Middle frontal gyrus (tissue), 1 donor: ENCODE data around the gene STK39.

ENCODE experiments used
- DNase-seq: peaks from one replicate; pipeline ENCODE4 v3.0.0-alpha.2; 2015; ENCODE audit warnings: low spot score; ENCODE audit errors: extremely low spot score

Gene STK39

DNA sequence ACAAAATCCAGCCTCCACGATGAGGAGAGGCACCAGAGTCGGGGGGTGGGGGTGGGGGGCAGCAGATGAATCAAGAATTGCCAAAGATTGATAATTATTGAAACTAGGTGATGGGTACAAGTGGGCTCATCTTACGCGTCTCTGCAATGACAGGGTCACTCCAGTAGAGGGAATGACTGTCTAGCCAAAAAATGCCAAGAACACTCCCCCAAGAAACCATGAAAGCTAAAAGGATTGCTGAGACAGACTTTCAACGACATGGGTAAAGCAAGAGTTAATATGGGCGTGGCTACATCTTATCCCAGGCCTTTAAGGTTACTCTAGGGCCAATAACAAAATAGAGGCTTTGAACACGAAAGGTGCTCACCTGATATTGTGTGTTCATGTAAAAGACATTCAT is 86.5 kb downstream of the STK39 start:
- no peak for DNase-seq

DNA sequence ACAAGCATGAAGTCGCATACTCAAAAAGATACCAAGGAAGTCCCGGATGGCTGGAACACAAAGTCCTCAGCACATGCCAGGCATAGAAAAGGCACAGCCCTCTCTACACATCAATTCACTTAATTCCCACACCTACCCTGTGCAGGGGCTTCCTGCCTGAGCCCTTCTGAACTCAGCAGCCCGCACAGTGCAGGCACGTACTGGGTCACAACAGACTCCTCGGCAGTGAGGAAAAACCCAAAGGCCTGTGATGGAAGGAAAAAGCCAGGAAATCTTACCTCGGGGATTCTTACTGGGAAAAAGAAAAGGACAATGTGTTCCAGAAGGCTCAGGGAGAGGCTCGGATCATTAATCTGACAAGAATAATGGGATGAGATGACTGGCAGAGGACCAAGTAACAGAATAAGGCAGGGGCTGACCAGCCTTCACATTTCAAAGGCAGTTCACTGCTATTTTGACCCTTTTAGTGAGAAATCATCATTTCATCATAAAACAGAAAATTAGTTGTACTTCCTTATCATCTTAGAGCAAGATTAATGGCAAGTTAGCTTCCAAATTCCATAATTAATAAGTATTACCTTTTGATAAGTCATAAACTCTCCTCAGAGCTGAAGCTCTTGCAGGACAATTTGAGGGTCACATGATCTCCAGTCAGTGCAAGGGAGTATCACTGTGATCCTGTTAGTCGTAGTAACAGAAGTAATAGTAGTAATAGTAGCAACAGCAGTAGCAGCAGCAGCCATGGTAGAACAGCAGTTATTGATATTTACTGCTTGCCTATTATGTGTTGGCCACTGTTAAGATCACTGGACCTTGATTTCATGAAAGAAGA is 87.4 kb downstream of the STK39 start:
- DNase-seq, result no peak

DNA sequence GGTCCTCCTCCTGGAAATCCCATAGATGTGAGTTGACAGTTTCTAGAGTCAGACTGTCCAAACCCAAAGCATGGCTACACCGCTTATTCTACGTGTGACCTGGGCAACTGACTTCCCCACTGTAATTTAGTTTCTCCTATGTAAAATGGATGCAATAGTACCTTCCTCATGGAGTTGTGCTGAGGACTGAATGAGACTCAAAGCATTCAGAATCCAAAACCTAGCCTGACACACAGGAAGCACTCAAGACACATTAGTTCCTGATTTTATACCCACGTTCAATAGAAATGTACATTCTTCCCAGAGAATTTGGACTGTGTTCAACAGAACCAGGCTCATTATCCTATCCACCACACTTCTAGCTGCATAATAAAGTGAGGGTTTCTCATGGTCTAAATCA is 88.8 kb downstream of the STK39 start:
- DNase-seq, result no peak

DNA sequence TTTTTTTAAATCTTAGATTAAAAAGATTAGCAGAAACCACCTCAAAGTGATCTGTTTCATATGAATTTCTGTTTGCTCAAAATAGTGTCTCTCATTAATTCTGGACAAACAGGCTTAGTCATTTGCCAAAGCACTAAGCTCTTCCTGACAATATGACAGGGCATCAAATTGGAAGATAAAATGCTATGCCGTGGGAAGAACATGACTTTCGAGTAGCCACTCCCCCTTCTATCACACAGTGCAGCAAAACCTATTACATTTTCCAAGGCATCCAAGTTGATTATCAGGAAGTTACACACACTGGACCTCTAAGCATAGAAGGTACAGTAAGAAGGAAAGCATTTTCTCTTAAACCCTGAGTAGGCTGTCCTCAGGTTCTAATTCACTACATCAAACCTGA is 89.5 kb downstream of the STK39 start:
- DNase-seq, result no peak

DNA sequence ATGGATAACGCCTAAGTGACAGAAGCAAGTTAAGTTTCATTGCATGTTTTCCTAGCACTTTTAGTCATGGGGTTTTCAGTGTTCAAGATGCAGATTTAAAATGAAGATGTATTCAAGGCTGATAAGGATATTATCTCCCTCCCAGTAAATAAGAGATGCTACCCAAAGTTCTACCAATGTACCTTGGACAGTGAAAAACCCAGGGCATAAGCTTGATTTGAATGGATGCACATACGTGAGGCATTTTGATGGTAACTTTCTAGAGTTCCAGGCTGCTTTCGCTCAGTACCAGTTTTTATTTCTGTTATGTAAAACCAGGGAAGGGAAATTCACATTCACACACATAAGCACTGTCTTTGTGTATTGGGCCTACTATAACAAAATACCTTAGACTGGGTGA is 90.3 kb downstream of the STK39 start:
- DNase-seq, result no peak

DNA sequence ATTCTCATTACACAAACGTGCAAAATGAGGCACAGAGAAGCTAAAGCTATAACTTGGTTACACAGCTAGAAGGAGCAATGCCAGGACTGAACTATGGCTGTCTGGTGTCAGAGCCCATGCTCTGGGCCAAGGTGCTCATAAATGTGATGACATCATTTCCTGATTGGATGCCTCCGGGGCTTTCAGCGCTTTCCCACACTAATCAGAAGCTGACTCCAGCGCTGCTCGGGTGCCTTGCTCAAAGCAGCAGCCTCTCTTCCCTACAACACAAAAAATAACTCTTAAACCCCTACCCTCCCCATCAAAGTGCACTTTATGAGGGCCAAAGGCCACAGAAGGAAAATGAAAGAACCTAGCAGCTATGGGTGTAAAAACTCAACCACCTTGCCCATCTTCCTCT is 90.7 kb downstream of the STK39 start:
- DNase-seq, result no peak

DNA sequence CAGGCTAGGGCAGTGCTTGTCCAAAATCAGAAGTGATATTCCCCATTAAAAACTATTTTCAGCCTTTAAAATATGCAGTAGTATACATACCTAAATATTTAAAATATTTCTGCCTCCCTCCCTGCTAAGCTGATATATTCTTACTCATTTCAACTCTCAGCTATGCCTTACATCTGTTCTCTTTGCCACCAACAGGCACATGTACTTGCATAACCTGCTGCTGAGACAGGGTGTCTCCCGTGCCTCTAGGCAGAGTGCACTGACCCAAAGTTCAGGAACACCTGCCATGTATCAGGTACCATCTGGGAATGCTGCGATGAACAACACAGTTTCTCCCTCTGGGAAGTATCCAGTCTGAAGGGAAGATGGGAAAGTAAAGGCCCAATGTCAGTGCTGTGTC is 91.7 kb downstream of the STK39 start:
- DNase-seq, result no peak

DNA sequence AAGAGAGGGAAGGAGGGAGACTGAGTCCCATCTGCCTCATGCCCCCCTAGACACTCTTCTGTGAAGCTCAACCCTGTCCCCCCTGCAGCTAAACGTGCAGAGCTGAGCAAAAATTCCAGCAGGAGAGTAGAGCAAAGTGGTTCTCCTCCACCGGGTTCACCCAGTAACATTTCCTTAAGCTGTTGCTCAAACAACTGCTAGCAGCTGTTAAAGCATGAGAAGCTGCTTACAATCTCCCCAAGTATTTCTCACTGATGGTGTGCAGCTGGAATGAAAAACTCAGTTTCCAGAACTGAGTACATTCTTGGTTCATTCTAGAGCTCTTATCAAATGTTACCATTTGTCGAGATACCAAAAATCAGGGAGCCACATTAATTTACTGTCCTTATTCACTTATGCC is 92.3 kb downstream of the STK39 start:
- DNase-seq, result no peak

DNA sequence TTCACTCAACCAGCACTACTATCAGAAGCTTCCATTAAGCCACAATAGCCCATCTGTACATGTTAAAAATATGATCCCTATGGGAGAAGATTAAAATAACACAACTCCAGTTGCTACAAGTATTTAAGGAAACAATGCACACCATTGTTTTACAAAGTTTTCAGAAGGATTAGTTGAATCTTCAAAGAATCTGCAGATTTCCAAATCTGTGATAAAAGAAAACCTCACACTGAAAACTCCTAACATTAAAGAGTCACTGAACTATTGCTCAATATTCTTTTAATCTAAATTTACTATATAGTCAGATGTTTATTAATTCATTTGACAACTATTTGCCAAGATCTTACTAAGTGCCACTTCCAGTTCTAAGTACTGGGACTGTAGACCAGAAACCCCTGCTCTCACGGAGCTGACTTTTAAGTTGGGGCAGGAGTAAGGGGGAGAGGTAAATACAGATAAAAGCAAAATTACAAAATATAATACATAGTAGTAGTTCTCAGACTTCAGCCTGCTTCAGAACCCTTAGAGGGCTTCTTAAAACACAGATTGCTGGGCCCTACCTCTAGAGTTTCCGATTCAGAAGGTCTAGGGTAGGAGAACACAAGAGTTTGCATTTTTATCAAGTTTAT is 94.4 kb downstream of the STK39 start:
- no peak for DNase-seq

DNA sequence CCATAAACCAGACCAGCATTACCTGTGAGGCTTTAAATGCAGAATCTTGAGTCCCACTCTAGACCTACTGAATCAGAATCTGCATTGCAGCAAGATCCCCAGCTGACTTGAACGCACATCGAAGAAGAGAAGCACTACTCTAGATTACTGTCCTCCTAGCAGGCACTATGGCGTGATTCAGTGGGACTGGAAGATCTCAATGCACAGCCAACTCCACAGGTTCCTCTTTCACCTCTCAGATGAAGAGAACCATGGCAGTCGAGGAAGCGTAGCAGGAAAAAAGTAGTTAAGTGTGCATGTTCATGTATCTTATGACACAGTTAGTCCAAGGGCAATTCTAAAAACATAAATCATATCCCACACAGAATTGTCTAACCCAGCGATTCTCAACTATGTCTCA is 97.4 kb downstream of the STK39 start:
- DNase-seq, result no peak

DNA sequence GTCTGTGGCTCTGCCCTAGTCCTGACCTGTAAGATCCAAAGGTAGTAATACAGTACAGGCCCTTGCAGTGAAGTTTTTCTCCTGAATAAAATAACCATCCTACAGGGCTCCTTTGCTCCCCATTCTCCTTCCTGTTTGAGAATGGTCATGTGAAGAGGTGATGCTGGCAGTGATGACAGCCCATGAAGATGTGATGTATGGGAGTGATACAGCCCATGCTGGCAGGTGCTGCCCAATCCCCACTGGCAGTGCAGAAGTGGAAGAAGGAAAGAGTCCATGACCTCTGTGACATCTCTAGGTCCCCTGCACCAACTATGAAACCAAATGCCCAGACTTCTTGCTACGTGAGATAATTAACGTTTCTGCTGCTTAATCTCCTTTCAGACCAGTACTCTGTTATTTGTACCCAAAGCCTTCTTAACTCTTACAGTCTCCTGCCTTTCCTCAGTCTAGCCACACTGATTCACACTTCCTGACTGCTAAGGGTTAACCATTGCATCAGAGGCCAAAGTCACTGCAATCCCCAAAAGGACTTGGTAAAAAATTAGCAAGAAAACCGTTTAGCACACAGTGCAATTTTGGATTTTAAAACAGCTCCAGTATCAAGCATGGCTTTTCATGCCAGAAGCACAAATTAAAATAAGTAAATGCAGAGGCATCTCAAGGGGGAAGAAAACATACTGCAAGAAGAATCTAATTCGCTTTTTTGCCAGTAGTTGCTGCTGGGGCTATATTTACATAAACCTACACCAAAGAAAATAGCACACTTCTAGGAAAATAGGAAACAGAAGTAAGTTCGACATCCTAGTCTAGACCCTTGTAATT is 98.0 kb downstream of the STK39 start:
- DNase-seq, result no peak

DNA sequence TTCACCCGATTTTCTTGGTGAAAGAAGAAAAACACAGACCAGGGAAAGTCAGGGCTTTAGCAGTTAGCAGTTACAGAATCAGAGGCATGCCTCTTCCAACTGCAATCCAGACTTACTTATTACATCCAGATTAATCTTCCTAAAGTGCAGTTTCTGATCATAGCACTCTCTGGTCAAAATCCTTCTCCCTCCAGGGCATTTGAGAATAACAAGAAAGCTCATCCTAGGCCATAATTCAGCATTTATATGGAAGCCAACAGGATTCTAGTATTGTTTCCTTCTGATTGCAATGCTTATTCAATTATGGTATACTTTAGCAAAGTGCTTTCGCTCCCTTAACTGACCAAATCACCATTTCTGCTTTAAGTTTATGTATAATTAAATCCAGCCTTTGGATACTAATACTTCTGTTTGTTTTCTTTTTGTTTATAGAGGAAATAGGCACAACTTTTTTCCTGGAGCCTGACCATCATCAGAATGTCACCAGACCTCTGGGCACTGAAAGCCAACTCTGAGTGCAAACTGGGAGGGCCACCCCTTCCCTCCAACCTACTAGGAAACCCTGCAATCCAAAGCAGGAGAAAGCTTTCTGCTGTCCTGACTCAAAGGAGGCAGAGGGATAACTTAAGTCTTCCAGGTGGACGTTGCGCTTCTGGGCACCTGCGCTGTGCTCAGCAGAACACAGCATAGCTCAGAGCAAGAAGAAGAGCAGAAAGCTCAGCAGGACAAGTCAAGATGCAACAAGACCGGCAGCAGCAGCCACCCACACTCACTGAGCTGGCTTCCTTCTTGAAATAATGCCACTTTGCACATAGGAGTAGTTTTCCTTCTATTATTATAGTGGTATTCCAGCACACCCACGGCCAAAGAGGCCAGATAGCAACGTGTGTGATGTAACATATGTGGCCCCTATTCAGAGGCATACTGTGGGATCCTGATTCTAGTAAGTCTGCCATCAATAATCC is 99.3 kb downstream of the STK39 start:
- no peak for DNase-seq

DNA sequence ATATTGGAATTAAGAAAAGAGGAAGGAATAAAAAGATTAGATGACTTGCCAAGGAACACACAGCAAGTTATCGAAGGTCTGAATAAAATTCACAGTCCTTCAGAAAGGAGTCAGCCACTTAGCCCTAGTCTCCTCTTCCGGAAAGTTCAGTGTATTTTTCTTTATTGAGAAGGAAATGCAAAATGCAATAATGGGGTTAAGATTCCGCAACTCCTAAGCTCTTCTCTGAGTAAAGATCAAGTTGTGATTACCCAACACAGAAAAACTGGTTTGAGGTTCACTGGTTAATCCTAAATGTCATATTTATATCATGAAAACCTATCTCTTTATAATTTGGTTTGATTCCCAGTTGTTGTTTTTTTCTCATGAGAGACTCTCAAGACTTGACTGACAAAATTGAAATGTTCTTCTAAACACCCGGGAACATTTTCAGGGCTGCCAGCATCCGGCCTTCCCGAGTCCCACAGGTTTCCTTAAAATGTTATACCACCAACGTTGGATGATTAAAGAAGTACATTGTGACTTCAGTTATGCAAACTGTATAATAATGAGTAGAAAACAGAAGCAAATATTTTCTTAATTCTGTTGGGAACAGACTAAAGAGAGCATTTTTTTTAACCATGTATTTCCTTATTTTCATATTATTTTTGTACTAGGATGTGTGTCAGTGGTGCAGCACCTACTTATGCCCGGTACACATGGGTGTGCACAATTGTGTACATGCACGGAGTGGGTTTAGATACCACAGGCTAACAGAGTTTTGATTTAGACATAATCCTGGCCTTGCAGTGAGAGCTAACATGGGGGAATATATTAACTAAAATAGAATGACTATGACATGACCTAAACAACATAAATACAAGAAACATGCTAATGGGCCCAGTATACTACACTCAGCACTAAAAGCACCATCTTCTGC is 100.2 kb downstream of the STK39 start:
- DNase-seq, result no peak

DNA sequence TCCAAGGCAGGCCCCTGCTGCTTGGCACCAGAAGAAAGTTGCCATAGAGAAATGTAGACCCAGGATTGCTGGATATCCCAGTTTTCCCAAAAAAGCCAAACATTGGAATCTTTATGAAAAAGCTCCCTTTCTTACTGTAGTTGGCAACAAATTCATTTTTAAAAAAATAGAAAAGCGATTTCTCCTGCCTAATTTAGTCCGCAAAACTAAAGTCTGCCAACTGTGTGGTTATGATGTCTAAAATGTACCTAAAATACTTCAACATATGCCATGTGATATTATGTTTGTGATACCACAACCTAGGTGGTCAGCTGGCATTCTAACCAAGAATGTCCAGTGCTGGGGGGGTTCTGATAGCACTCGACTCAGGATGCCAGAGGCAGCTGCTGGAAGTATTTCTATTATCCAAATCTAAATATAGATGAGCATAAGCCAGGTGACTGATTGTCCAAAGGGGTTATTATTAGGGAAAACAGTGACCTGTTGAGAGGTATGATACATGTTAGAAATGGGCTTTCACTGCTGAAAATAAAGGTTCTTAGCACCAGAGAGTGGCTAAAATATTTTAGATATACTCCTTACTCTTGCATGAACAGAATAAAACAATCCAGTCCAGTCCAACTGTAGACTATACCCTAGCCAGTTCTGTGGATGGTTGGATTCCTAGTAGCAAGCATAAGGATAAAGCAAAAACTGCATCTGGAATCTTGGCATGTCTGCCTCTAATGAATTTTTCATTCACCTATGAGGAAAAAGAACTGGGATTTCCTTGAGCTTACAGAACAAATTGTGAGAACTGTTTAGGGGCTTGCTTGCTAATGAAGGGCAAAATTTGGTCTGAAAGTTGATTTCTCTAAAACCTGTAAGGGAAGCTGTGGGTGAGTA is 101.7 kb downstream of the STK39 start:
- DNase-seq, result no peak

DNA sequence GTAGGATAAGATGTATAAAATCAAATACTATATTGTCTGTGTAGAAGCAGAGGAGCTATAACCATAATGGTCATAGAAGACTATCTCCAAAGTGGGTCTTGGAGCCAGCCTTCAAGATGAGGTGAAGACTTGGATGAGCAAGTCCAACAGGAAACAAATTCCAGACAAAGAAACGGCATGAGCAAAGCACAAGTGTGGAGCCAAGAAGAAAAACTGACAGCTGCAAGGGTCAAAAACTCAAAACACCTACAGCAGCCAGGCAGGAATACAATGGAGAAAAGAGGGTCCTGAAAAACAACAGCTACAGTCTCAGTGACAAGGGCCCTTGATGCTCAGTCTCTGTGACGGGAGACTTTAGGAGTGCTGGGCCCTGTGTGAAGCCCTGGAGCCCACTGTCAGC is 102.4 kb downstream of the STK39 start:
- DNase-seq, result no peak

DNA sequence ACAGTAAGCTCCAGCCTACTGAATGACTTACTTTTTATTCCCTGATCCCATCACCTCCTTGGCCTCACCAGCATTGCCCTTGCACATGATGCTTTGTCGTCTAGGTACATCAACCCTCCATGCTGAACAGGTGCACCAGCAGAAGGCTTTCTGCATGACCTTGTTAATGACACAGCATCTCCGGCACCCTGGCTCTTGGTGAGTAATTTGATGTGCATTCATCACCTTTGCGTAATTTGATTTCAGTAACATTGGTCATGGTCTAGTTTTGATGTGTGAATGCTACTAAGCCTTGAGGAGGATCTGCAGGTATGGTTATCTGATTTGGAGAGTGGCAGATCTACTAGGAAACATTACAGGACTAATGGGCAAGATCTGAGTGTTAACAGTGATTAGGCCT is 103.6 kb downstream of the STK39 start:
- no peak for DNase-seq

DNA sequence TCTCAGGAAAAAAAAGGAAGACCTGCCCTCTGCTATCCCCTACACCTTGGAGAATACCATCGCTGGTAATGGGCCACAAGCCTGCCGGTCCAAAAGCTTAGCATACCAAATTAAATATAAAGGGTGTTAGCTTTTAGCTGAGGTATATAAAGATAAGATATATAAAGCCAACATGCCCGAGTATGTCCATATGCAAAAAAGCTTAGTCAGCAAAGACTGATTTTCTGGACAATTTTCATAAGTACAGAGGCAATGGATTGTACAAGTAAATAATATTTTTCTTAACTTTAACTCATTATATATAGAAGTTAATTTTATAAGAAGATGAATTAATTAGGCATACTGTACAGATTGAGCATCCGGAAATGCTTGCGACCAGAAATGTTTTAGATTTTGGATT is 106.5 kb downstream of the STK39 start:
- DNase-seq, result no peak

DNA sequence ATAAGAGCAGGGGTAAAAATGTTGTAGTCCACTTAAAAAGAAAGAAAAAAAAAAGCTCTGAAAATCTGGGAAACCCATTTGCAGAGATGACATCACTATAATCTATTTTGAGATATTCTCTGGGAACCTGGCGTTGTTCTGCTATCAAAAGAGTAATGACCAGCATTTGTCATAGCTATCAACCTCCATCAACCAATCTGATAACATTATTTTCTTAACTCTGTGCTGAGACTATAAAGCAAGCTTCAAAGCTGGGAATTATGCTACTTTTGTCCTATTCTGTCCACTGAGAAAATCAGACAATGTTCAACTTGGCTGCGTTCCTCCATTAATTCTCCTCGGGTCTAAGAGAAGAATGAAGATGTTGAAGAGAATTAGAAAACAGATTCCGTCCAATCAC is 107.5 kb downstream of the STK39 start:
- no peak for DNase-seq

DNA sequence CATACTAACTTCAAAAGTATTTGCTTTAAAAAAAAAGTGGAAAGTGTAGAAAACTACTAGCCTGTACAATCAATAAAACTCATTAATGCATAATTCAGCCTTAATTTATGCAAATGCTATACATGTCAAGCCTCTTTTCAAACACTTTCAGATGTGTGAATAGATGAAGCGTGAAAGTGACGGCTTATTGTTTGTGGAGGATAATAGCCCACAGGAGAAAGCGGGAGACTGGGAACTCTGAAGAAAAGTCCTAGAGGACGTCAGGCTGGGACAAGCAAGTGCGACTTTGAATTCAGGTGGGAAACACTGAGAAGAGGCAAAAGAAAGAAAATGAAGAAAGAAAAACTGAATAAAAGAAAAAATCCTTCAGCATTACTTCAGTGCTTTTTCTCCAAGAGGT is 108.5 kb downstream of the STK39 start:
- DNase-seq, result no peak
